ENCODE data around the gene EDN3. TPM values are rescaled to one million over a fixed set of nuclear protein-coding genes. Genes with fewer than 3 reads are reported as not detected.

The EDN3 gene
- total and polyA plus RNA-seq, 4 experiments from 2014 or later: 0.15 to 0.93 (median 0.78) TPM; not detected in 1

DNA sequence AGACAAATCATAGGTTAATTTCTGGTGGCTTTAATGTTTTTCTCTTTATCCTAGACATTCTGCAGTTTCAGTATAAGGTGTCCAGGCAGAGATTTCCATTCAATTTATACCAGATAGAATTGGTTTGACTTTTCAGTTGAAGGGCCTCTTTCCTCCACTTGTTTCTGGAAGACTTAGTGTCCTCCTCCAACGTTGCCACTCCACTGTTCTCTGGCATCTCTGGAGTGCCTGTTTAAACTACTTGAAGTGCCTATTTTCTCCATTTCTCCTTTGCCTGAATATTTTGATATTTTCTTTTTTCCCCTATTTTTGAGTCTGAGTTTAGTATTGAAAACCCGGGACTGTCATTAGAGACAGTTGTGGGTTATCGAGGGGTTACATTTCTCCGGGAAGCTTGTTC, 27.7 kb downstream of the EDN3 start:
- Mint-ChIP-seq H3K4me1 (no peaks in the 10 kb centered on the region), H3K9me3 (no peaks in the 10 kb centered on the region), H3K36me3 (no peaks in the 10 kb centered on the region), H3K4me3 (no peak overlapping the region), H3K27me3 (peaks cover 9 to 10% of the 10 kb centered on the region in 2 donors), H3K27ac (no peak overlapping the region)
- H3K4me1 ChIP-seq (ENCODE audit: insufficient read depth, low read length): no peaks in the 10 kb centered on the region
- H3K9me3 ChIP-seq (ENCODE audit: control insufficient read depth in 1 of 2, low read length in 2 of 2): no peaks in the 10 kb centered on the region
- ChIA-PET POLR2A (ENCODE audit: partially characterized antibody) (interaction anchor here (0.6 kb wide), 1 partner anchor 74 kb away, joined by 3 read pairs; no protein-coding TSS in a partner anchor), CTCF (ENCODE audit: partially characterized antibody) (no interaction called here)
- no peak overlapping the region for H3K27ac ChIP-seq (ENCODE audit: low read depth, low read length)
- DNase-seq: no peak
- no peak overlapping the region for H3K4me3 ChIP-seq (ENCODE audit: low read length in 2 of 2)
- intact Hi-C loops (cut with micrococcal nuclease): no loop called here
- peaks cover 3% of the 10 kb centered on the region for H3K27me3 ChIP-seq (ENCODE audit: insufficient read depth, low read length)
- no peaks in the 10 kb centered on the region for H3K36me3 ChIP-seq (ENCODE audit: insufficient read depth, low read length)

DNA sequence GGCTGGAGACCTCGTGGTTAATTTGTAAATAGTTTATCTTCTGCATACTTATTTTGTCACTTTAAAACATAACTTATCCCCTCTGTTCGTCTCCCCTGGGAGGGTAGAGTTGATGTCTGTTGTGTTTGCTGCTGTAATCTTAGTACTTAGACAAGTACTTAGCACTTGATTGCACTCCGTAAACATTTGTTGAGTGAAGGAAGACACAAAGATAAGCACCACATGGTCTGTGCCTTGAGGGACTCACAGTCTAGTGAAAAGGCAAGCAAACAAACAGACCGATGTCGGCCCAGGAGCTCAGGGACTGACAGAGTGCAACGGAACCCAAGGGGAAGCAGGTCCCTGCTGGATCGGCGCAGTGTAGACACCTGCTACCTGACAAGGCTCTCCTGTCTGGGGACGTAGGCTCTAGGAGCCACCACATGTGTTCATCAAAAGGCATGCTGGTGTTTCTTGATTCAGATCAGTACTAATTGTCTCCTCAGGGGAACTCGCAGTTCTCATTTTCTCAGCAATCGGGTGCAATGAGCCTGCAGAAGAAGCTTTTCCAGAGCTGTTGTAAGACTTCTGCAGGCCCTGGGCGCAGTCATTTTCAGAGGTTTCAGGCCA, 31.4 kb downstream of the EDN3 start:
- intact Hi-C loops (cut with micrococcal nuclease): no loop called here
- H3K27ac Mint-ChIP-seq: no peak overlapping the region
- H3K36me3 Mint-ChIP-seq: no peaks in the 10 kb centered on the region

GRCh38 chr20:59333260-59333845, 32.9 kb downstream of the EDN3 start:
- Mint-ChIP-seq H3K9me3 (no peaks in the 10 kb centered on the region), H3K36me3 (no peaks in the 10 kb centered on the region), H3K27me3 (peaks cover 10 to 11% of the 10 kb centered on the region in 2 donors), H3K4me1 (no peaks in the 10 kb centered on the region), H3K27ac (no peak overlapping the region), H3K4me3 (no peak overlapping the region)
- Histone ChIP-seq H3K36me3 (ENCODE audit: insufficient read depth, low read length) (no peaks in the 10 kb centered on the region), H3K27me3 (ENCODE audit: insufficient read depth, low read length) (peaks cover 3% of the 10 kb centered on the region), H3K9me3 (ENCODE audit: control insufficient read depth in 1 of 2, low read length in 2 of 2) (no peaks in the 10 kb centered on the region), H3K4me1 (ENCODE audit: insufficient read depth, low read length) (no peaks in the 10 kb centered on the region), H3K27ac (ENCODE audit: low read depth, low read length) (no peak overlapping the region), H3K4me3 (ENCODE audit: low read length in 2 of 2) (no peak overlapping the region)
- ChIA-PET POLR2A (ENCODE audit: partially characterized antibody) (no interaction called here), CTCF (ENCODE audit: partially characterized antibody) (no interaction called here)
- intact Hi-C loops (cut with micrococcal nuclease): no loop called here
- no peak for DNase-seq

More for the DNA sequence above, 31.4 kb downstream of the EDN3 start:
- Mint-ChIP-seq H3K4me3 (no peak overlapping the region), H3K4me1 (no peaks in the 10 kb centered on the region), H3K9me3 (no peaks in the 10 kb centered on the region), H3K27me3 (peaks cover 11 to 12% of the 10 kb centered on the region in 2 donors)
- no peak overlapping the region for H3K4me3 ChIP-seq (ENCODE audit: low read length in 2 of 2)
- no peaks in the 10 kb centered on the region for H3K4me1 ChIP-seq (ENCODE audit: insufficient read depth, low read length)
- DNase-seq: no peak
- no peaks in the 10 kb centered on the region for H3K36me3 ChIP-seq (ENCODE audit: insufficient read depth, low read length)
- peaks cover 3% of the 10 kb centered on the region for H3K27me3 ChIP-seq (ENCODE audit: insufficient read depth, low read length)
- ChIA-PET CTCF (ENCODE audit: partially characterized antibody) (no interaction called here), POLR2A (ENCODE audit: partially characterized antibody) (no interaction called here)
- no peaks in the 10 kb centered on the region for H3K9me3 ChIP-seq (ENCODE audit: control insufficient read depth in 1 of 2, low read length in 2 of 2)
- H3K27ac ChIP-seq (ENCODE audit: low read depth, low read length): no peak overlapping the region

- POLR2A ChIA-PET (ENCODE audit: partially characterized antibody): no interaction called here
- H3K27me3 Mint-ChIP-seq: peaks cover 8 to 9% of the 10 kb centered on the region in 2 donors
- Histone ChIP-seq H3K4me3 (ENCODE audit: low read length in 2 of 2) (no peak overlapping the region), H3K9me3 (ENCODE audit: control insufficient read depth in 1 of 2, low read length in 2 of 2) (no peaks in the 10 kb centered on the region), H3K27ac (ENCODE audit: low read depth, low read length) (no peak overlapping the region), H3K4me1 (ENCODE audit: insufficient read depth, low read length) (no peaks in the 10 kb centered on the region), H3K27me3 (ENCODE audit: insufficient read depth, low read length) (peaks cover 3% of the 10 kb centered on the region), H3K36me3 (ENCODE audit: insufficient read depth, low read length) (no peaks in the 10 kb centered on the region)
- H3K4me3 Mint-ChIP-seq: no peak overlapping the region
- H3K4me1 Mint-ChIP-seq: no peaks in the 10 kb centered on the region
- intact Hi-C loops (cut with micrococcal nuclease): no loop called here
- no peak overlapping the region for H3K27ac Mint-ChIP-seq
- DNase-seq: no peak
- no peaks in the 10 kb centered on the region for H3K36me3 Mint-ChIP-seq
- no peaks in the 10 kb centered on the region for H3K9me3 Mint-ChIP-seq
- CTCF ChIA-PET (ENCODE audit: partially characterized antibody): interaction anchor here (1.1 kb wide), 1 partner anchor 112 kb away, joined by 3 read pairs; no protein-coding TSS in a partner anchor
Measured at GRCh38 chr20:59333951-59334350, 33.5 kb downstream of the EDN3 start.

- peaks cover 7 to 8% of the 10 kb centered on the region in 2 donors for H3K27me3 Mint-ChIP-seq
- CTCF ChIA-PET (ENCODE audit: partially characterized antibody): interaction anchor here (1.1 kb wide), 1 partner anchor 113 kb away, joined by 3 read pairs; no protein-coding TSS in a partner anchor
Measured at GRCh38 chr20:59334651-59335300, 34.4 kb downstream of the EDN3 start.

DNA sequence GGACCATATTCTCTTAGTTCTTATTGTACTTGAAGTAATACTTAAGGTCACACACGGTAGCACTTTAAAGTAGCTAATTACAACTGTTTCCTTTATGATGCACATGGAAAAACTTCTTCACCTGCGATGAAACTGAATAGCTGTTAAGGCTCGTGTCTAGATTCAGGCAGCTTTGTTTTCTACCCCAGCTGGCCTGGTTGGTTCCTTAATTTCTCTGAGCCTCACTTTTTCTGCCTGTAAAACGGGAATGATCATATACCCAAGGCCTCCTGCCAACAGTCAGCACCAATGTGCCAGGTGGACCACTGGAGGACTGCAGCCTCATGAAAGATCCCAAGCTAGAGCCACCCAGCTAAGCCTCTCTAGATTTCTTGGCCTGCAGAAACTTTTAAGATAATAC, 35.0 kb downstream of the EDN3 start:
- no peaks in the 10 kb centered on the region for H3K36me3 ChIP-seq (ENCODE audit: insufficient read depth, low read length)
- Mint-ChIP-seq H3K4me1 (no peaks in the 10 kb centered on the region), H3K4me3 (no peak overlapping the region), H3K27ac (no peak overlapping the region), H3K9me3 (no peaks in the 10 kb centered on the region), H3K27me3 (peaks cover 7 to 8% of the 10 kb centered on the region in 2 donors), H3K36me3 (no peaks in the 10 kb centered on the region)
- peaks cover 3% of the 10 kb centered on the region for H3K27me3 ChIP-seq (ENCODE audit: insufficient read depth, low read length)
- no peak overlapping the region for H3K27ac ChIP-seq (ENCODE audit: low read depth, low read length)
- intact Hi-C loops (cut with micrococcal nuclease): no loop called here
- no peak for DNase-seq
- H3K4me1 ChIP-seq (ENCODE audit: insufficient read depth, low read length): no peaks in the 10 kb centered on the region
- POLR2A ChIA-PET (ENCODE audit: partially characterized antibody): no interaction called here
- no peaks in the 10 kb centered on the region for H3K9me3 ChIP-seq (ENCODE audit: control insufficient read depth in 1 of 2, low read length in 2 of 2)
- H3K4me3 ChIP-seq (ENCODE audit: low read length in 2 of 2): no peak overlapping the region
- CTCF ChIA-PET (ENCODE audit: partially characterized antibody): no interaction called here

More at GRCh38 chr20:59334651-59335300, 34.4 kb downstream of the EDN3 start:
- H3K36me3 Mint-ChIP-seq: no peaks in the 10 kb centered on the region
- no peak overlapping the region for H3K4me3 Mint-ChIP-seq
- Histone ChIP-seq H3K4me3 (ENCODE audit: low read length in 2 of 2) (no peak overlapping the region), H3K4me1 (ENCODE audit: insufficient read depth, low read length) (no peaks in the 10 kb centered on the region), H3K9me3 (ENCODE audit: control insufficient read depth in 1 of 2, low read length in 2 of 2) (no peaks in the 10 kb centered on the region), H3K27me3 (ENCODE audit: insufficient read depth, low read length) (peaks cover 3% of the 10 kb centered on the region), H3K36me3 (ENCODE audit: insufficient read depth, low read length) (no peaks in the 10 kb centered on the region), H3K27ac (ENCODE audit: low read depth, low read length) (no peak overlapping the region)
- POLR2A ChIA-PET (ENCODE audit: partially characterized antibody): no interaction called here
- H3K27ac Mint-ChIP-seq: no peak overlapping the region
- H3K4me1 Mint-ChIP-seq: no peaks in the 10 kb centered on the region
- DNase-seq: no peak
- intact Hi-C loops (cut with micrococcal nuclease): no loop called here
- no peaks in the 10 kb centered on the region for H3K9me3 Mint-ChIP-seq

GRCh38 chr20:59336540-59336939, 36.1 kb downstream of the EDN3 start:
- Histone ChIP-seq H3K36me3 (ENCODE audit: insufficient read depth, low read length) (no peaks in the 10 kb centered on the region), H3K4me3 (ENCODE audit: low read length in 2 of 2) (no peak overlapping the region), H3K27me3 (ENCODE audit: insufficient read depth, low read length) (peaks cover under 1% of the 10 kb centered on the region), H3K9me3 (ENCODE audit: control insufficient read depth in 1 of 2, low read length in 2 of 2) (no peaks in the 10 kb centered on the region), H3K27ac (ENCODE audit: low read depth, low read length) (no peak overlapping the region), H3K4me1 (ENCODE audit: insufficient read depth, low read length) (no peaks in the 10 kb centered on the region)
- ChIA-PET POLR2A (ENCODE audit: partially characterized antibody) (no interaction called here), CTCF (ENCODE audit: partially characterized antibody) (no interaction called here)
- Mint-ChIP-seq H3K9me3 (no peaks in the 10 kb centered on the region), H3K36me3 (no peaks in the 10 kb centered on the region), H3K4me1 (no peaks in the 10 kb centered on the region), H3K27me3 (peaks cover 3 to 5% of the 10 kb centered on the region in 2 donors), H3K4me3 (no peak overlapping the region), H3K27ac (no peak overlapping the region)
- no peak for DNase-seq
- intact Hi-C loops (cut with micrococcal nuclease): no loop called here

Data from CD4-positive, alpha-beta memory T cell (primary cell).